GM21526 (cell line): ENCODE results near the gene CATSPERE.
"Not testable (repeated sequence)": the region's sequence is repeated elsewhere in the genome, so short reads cannot be mapped to it uniquely, and the experiment has no call there.

ENCODE experiments used
- ATAC-seq: cut with Tn5 transposase; IDR thresholded peaks from one replicate; pipeline ENCODE4 v1.9.1; 2021; ENCODE audit warnings: moderate library complexity; ENCODE audit not compliant: unreplicated experiment, low FRiP score

The CATSPERE gene

DNA sequence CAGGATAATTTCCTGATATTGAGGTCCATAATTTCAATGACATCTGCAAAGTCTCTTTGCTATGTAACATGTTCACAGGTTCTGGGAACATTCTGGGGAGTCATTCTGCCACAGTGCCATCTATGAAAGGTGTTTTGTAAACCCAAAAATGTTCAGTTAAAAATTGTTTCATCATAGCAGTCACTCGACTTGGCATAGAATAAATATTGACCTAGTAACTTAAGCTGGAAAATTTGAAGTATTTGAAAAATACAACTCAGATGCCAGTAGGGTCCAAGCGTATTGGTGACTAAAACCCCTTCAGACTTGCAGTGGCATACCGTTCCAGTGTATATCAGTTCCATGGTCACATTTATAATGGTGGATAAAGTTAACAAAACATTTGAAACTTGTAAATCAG is 198.6 kb downstream of the CATSPERE start:
- ATAC-seq = no peak

GRCh38 chr1:244660595-244660994 is 199.5 kb downstream of the CATSPERE start:
- ATAC-seq = no peak

- ATAC-seq = not testable (repeated sequence)
Observed at GRCh38 chr1:244661569-244662312, 200.7 kb downstream of the CATSPERE start.

- no peak for ATAC-seq
Observed at GRCh38 chr1:244662599-244662998, 201.5 kb downstream of the CATSPERE start.

- ATAC-seq = no peak
Observed at GRCh38 chr1:244664353-244664752, 203.3 kb downstream of the CATSPERE start.

DNA sequence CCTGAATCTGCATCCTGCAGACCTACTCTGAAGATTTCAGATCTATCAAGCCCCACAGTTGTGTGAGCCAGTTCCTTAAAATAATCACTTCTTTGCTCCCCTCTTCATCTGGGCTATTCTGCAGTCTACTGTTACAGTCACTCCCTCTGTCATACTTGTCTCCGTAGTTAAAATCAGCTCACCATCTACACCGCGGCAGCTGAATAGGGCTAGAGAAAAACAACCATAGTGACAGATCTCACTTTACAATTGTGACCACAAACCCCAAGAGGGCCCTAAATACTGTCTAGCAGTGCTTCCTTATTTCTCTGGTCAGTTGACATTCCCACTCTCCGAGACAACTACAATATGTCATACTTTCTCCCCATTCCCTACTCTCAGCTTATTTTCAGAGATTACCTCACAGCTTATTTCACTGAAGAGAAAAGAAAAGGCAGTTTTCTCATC is 204.7 kb downstream of the CATSPERE start:
- ATAC-seq = peak; percentile 68

DNA sequence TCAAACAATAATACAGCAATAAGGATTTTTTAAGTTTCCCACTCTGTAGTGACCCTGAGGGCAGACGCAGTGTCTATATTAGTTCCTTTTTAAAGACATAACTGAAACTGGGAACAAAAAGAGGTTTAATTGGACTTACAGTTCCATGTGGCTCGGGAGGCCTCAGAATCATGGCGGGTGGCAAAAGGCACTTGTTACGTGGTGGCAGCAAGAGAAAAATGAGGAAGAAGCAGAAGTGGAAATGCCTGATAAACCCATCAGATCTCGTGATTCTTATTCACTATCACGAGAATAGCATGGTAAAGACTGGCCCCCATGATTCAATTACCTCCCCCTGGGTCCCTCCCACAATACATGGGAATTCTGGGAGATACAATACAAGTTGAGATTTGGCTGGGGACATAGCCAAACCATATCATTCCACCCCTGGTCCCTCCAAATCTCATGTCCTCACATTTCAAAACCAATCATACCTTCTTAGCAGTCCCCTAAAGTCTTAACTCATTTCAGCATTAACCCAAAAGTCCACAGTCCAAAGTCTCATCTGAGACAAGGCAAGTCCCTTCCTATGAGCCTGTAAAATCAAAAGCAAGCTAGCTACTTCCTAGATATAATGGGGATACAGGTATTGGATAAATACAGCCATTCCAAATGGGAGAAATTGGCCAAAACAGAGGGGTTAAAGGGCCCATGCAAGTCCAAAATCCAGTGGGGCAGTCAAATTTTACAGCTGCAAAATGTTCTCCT is 205.8 kb downstream of the CATSPERE start:
- not testable (repeated sequence) for ATAC-seq

DNA sequence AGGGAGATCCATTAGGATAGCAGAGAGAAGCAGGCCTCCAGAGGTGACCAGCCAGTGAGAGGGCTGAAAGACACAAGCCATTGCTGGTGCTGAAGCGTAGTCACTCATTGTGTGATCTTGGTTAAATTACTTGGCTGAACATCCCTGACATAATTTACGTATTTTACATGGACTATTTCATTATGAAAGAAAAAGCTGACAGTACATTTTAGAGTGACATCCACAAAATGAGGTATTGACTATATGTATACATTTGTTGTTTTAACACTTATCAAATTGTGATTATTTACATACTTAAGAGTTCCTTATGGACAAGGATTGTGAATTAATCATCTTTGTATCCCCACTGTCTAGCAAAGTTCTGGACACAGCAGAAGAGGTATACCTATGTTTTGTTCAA is 206.7 kb downstream of the CATSPERE start:
- ATAC-seq = no peak

DNA sequence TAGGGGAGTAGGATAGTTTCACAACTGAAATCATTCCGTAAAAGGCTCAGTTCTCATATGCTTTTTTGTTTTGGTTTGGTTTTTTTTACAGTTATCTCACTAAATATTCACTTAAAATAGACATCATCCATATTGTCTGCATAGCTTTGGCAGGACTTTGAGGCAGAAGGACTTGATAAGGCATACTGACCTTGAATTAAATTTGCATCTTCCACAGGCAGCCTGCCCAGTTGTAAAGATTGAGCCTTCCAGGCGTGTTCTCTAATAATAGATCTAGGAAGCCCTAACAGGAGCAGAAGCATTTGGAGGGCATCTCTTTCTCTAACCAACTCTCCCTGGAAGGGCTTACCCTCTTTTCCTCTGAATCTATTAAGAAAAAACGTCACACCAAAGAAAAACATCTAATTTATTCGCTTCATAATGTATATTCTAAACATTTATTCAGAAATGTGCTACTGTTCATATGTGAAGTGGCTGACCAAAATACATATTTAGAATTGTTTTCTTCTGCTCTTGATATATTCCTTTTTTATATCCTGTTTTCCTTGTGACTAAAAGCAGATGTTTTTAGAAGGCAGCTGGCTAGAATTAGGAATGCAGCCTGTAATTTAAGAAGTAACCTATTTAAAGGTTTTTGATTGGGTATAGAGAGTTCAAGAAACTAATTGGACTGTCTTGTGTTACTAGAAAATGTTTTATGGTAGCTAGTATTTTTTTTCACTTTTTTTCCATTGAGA is 212.0 kb downstream of the CATSPERE start:
- no peak for ATAC-seq

- ATAC-seq = no peak
Observed at GRCh38 chr1:244674446-244674845, 213.4 kb downstream of the CATSPERE start.

DNA sequence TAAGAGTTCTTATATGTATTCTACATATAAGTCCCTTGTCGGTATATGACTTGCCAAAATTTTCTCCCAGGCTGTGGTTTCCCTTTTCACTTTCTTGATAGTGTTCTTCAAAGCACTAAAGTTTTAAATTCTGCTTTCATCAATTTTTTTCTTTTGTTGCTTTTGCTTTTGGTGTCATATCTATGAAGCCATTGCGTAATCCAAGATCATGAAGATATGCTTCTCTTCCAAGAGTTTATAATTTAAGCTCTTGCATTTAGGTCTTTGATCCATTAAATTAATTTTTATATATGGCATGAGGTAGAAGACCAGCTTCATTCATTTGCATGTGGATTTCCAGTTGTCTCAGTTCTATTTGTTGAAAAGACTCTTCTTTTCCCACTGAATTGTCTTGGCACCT is 214.1 kb downstream of the CATSPERE start:
- ATAC-seq = no peak

- no peak for ATAC-seq
Observed at GRCh38 chr1:244678697-244679096, 217.6 kb downstream of the CATSPERE start.

- ATAC-seq = no peak
Observed at GRCh38 chr1:244680667-244681066, 219.6 kb downstream of the CATSPERE start.

- ATAC-seq = not testable (repeated sequence)
Observed at GRCh38 chr1:244682087-244682486, 221.0 kb downstream of the CATSPERE start.
